ENCODE data around the gene OCEL1.
A peak's percentile ranks its signal among the peaks of the same experiment; 100 is the strongest.

OCEL1 gene

DNA sequence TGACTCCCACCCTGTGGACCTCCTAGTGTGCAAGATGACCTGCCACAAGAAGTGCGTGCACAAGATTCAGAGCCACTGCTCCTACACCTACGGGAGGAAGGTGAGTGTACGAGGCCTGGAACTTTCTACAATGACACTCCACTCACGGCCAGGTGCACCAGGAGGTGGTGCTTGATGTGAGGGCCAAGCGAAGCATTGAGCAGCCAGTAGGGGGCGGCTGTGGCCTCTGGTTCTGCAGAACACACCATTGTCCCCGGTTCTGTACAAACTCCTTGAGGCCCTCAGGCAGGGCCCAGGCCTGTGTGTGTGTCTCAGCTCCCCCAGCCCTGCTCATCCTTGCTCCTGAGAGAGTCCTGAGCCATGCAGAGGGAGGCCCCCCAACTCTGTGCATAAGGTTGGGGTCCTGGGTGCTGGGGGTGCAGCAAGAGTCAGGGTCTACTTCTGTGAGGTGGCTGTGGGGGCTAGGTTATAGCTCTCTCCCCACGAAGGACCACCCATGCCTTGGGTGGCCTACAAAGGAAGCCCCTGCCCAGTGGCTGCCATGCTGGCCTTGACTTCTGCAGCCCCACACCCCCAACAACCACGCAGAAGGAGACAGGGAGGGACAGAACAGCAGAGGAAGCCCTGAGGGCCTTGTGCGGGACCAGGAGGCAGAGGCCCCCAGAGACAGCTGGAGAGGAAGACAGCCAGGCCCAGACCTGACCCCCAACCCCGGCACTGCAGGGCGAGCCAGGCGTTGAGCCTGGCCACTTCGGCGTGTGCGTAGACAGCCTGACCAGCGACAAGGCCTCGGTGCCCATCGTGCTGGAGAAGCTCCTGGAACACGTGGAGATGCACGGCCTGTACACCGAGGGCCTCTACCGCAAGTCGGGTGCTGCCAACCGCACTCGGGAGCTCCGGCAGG, 20.5 kb upstream of the OCEL1 start:
- Mint-ChIP-seq H3K9me3 (no peaks in the 10 kb centered on the region), H3K36me3 (ENCODE audit: low read depth) (peaks cover 59% of the 10 kb centered on the region), H3K27me3 (ENCODE audit: low read depth, poor library complexity) (peaks cover 2% of the 10 kb centered on the region), H3K4me1 (peaks cover 13% of the 10 kb centered on the region), H3K27ac (no peak overlapping the region), H3K4me3 (no peak overlapping the region)
- peak; percentile 52 for TF ChIP-seq CTCF (IDR thresholded peaks at IDR 0.05)
- DNase-seq, result peak; percentile 57

DNA sequence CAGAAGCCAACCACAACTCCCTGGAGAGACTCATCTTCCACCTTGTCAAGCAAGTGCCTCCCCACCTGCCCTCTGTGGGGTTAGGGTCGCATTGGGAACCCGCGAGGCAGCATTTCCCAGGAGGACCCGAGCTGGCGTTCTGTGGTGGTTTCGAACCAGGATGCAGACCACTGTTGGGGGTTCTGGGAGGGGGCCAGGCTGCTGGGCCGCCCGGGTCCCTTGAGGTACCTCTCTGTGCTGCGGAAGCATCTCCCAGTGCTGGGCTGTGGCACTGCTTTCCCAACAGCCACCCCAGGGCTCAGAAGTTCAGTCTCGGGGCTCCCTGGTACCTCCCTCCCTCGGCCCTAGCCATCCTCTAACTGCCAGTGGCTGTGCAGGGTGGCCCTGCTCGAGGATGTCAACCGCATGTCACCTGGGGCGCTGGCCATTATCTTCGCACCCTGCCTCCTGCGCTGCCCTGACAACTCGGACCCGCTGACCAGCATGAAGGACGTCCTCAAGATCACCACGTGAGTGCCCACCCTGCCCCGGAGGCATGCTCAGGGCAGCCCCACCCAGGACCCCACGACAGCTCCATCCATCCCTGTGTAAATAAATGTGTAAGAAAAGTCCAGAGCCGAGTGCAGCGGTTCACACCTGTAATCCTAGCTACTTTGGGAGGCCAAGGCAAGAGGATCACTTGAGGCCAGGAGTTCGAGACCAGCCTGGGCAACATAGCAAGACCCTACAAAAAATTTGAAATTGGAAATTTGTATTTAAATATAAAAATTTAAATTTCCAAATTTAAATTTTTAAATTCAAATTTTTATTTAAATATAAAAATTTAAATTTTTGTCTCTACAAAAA, 19.1 kb upstream of the OCEL1 start:
- H3K9me3 Mint-ChIP-seq, result no peaks in the 10 kb centered on the region
- H3K27ac Mint-ChIP-seq, result no peak overlapping the region
- peaks cover 45% of the 10 kb centered on the region for H3K36me3 Mint-ChIP-seq (ENCODE audit: low read depth)
- peaks cover 13% of the 10 kb centered on the region for H3K4me1 Mint-ChIP-seq
- DNase-seq, result no peak
- no peak overlapping the region for H3K4me3 Mint-ChIP-seq
- no peak for TF ChIP-seq CTCF (IDR thresholded peaks at IDR 0.05)
- H3K27me3 Mint-ChIP-seq (ENCODE audit: low read depth, poor library complexity), result peaks cover 2% of the 10 kb centered on the region

DNA sequence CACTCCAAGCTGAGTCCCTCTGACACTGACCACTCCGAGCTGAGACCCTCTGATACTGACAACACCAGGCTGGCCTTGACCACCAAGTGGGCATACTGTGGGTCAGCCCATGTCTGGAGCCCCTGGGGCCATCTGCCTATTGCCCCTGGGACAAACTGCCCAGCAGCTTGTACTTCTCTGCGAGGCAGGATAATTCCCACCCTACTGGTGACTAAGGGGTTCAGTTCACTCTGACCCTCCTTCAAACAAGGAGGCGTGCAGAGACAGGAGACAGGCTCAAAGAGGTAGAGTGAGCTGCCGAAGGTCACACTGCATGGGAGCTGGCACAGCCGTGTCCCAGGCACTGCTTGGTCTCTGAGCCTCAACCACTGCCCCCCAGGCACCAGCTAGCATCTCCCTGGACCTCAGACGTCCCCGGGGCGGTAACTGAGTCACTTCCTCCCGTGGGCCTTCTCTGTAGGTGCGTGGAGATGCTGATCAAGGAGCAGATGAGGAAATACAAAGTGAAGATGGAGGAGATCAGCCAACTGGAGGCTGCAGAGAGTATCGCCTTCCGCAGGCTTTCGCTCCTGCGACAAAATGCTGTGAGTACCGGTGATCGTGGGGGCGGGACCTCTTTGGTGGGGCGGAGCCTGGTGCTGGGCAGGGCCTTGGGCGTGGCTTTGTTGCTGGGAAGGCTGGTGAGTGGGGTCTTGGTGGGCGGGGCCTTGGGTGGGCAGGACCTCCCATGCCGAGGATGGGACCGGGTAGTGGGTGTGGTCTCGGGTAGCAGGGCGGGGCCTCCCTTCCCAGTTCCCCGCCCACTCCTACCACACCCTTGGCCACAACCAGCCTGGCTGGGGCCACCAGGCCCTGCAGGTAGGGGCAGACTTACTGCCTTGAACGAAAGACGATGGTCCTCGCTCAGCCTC, 16.6 kb upstream of the OCEL1 start:
- H3K9me3 Mint-ChIP-seq, result no peaks in the 10 kb centered on the region
- H3K27ac Mint-ChIP-seq, result no peak overlapping the region
- peaks cover 2% of the 10 kb centered on the region for H3K27me3 Mint-ChIP-seq (ENCODE audit: low read depth, poor library complexity)
- no peak overlapping the region for H3K4me3 Mint-ChIP-seq
- peak; percentile 91 for DNase-seq
- H3K36me3 Mint-ChIP-seq (ENCODE audit: low read depth), result peaks cover 32% of the 10 kb centered on the region
- peaks cover 14% of the 10 kb centered on the region for H3K4me1 Mint-ChIP-seq
- no peak for TF ChIP-seq CTCF (IDR thresholded peaks at IDR 0.05)

DNA sequence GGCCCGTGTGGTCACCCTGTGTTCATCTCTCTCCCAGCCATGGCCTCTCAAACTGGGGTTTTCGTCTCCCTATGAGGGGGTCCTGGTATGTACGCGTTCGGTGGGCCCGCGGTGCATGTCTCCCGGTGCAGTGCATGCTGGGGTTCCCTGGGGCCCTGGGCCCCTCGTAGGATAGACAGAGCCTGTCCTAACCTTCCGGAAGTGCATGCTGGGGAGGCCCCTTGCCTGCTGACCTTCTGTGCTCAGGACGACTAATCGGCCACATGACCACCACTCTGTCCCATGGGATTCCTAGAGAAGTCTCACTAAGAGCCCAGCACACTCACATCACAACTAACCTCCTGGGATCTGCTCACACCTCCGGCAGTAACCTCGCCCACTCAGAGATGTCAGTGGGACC, 15.7 kb upstream of the OCEL1 start:
- H3K36me3 Mint-ChIP-seq (ENCODE audit: low read depth), result peaks cover 29% of the 10 kb centered on the region
- TF ChIP-seq CTCF (IDR thresholded peaks at IDR 0.05), result no peak
- no peak overlapping the region for H3K27ac Mint-ChIP-seq
- no peak overlapping the region for H3K4me3 Mint-ChIP-seq
- peaks cover 23% of the 10 kb centered on the region for H3K4me1 Mint-ChIP-seq
- no peaks in the 10 kb centered on the region for H3K27me3 Mint-ChIP-seq (ENCODE audit: low read depth, poor library complexity)
- no peak for DNase-seq
- H3K9me3 Mint-ChIP-seq, result no peaks in the 10 kb centered on the region

GRCh38 chr19:17211547-17212446, 14.2 kb upstream of the OCEL1 start:
- peaks cover 38% of the 10 kb centered on the region for H3K36me3 Mint-ChIP-seq (ENCODE audit: low read depth)
- no peak for TF ChIP-seq CTCF (IDR thresholded peaks at IDR 0.05)
- no peak overlapping the region for H3K4me3 Mint-ChIP-seq
- no peak overlapping the region for H3K27ac Mint-ChIP-seq
- peaks cover 1% of the 10 kb centered on the region for H3K27me3 Mint-ChIP-seq (ENCODE audit: low read depth, poor library complexity)
- H3K9me3 Mint-ChIP-seq, result no peaks in the 10 kb centered on the region
- no peak for DNase-seq
- H3K4me1 Mint-ChIP-seq, result peaks cover 32% of the 10 kb centered on the region
